SIG-M5 treated with dmso at 0.1 percent for 504 hours (cell line): ENCODE results near the gene MRGPRD.
"Not testable (repeated sequence)": the region's sequence is repeated elsewhere in the genome, so short reads cannot be mapped to it uniquely, and the experiment has no call there.

Experiments
- DNase-seq: peaks from one replicate; lab custom pipeline; 2025; ENCODE audit not compliant: unreplicated experiment; lab: John Stamatoyannopoulos, UW

Gene MRGPRD

GRCh38 chr11:68994161-68994893 lies 13.5 kb upstream of the MRGPRD start:
- no peak for DNase-seq

DNA sequence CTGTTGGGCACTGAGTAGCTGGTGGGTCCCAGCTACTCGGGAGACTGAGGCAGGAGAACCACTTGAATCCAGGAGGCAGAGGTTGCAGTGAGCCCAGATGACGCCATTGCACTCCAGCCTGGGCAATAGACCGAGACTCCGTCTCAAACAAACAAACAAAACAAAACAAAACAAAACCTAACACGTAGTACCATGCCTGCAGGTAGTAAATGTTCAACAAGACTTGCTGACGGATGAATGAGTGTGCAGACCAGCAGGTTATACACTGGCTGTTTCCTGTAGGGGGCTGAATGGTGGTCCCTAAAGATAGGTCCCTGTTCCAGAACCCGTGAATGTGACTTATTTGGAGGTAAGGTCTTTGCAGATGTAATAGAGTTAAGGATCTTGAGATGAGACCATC lies 12.8 kb upstream of the MRGPRD start:
- DNase-seq, result no peak

DNA sequence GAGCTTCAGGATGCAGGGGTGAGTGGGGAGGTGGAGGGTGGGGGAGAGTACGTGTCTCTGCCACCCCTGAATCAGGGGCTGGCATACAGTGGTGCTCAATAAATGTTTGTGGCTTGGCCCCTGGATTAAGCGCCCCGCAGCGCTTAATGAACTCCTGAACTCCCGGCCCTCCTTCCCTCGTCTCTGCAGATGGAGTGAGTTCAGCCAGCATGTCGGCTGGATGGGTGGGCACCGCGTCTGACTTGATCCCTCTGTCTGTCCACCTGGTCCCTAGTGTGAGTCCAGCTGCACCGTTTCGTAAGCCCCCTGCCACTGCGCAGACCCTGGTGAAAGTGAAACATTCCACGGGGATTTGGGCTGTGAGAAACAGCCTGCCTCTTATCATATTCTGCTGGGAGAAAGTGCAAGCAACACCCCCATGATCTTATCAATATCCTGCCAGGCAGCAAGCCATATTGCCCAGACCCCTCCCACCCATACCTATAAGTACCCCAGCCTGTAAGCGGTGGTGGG lies 12.0 kb upstream of the MRGPRD start:
- no peak for DNase-seq

DNA sequence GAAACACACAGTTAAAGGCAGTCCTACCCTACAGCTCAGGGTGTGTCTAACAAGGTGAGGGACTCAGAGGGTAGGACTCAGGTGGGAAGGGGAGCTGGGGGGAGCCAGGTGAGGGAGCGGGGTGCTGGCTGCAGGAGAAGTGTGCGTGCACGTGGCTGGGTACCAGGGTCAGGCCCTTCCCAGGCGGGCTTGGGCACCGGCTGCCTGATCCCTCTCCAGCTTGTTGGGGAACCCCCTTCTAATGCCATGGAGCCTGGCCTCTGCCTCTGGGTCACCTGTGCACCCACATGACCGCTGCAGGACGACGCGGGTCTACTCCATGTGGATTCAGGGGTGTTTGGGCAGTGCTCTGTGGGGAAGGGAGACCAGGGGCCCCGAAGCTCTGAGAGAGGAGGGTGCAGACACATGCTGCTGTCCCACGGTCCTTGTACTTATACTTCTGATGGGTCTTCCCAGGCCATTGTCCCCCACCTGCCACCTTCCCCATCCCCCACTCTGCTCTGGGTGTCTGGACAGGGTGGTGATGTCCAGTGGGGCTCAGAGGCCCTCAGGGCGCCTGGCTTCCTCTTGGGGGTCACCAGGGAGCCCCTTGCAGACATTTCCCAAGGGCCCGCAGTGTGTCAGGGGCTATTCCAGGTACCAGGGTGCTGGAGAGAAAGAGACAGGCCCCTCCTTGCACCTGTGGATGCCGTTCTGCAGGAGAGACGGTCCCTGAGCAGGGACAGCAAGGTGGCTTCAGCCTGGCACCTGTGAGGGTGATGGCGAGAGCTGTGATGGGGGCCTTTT lies 10.4 kb upstream of the MRGPRD start:
- DNase-seq, result no peak

GRCh38 chr11:68989936-68990606 lies 9.3 kb upstream of the MRGPRD start:
- no peak for DNase-seq

DNA sequence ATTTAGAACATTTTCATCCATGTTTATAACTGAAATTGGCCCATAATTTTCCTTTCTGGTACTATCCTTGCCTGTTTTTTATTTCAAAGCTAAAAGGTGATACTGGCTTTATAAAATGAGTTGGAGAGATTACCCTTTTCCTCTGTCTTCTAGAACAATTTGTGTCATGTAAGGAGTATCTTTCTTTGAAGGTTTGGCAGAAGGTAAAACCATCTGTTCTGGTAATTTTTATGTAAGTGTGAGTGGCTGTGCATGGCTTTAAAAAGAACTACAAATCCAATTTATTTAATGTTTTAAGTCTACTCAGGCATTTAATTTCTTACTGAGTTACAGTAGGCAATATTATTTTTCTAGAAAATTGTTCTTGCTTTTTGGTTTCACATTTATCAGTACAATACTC lies 7.7 kb upstream of the MRGPRD start:
- DNase-seq, result no peak

DNA sequence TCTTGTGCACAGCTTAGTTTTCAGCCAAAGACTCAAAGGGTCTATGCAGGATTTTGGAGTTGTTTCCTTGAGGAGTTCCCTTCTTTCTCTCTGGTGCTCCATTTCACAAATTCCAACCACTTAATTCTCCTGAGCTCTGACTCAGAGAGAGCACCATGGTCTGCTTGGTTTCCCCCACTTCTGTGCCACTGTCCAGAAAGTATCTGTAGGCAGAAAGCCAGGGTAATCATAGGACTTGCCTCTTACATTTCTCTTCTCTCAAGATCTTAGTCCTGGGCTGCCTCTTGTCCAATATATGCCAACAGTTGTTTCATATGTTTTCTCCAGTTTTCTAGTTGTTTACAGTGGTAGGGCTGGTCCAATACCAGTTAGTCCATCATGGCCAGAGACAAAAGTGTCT lies 6.4 kb upstream of the MRGPRD start:
- DNase-seq, result no peak

DNA sequence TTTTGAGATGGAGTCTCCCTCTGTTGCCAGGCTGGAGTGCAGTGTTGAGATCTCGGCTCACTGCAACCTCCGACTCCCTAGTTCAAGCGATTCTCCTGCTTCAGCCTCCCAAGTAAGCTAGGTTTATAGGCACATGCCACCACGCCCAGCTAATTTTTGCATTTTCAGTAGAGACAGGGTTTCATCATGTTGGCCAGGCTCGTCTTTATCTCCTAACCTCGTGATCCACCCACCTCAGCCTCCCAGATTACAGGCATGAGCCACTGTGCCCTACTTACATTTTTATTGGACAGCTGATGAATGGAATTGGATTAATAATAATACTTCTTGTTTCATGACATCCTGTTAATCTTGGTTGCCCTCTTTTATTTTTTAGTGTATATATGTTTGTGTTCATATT lies 3.0 kb upstream of the MRGPRD start:
- DNase-seq, result no peak

DNA sequence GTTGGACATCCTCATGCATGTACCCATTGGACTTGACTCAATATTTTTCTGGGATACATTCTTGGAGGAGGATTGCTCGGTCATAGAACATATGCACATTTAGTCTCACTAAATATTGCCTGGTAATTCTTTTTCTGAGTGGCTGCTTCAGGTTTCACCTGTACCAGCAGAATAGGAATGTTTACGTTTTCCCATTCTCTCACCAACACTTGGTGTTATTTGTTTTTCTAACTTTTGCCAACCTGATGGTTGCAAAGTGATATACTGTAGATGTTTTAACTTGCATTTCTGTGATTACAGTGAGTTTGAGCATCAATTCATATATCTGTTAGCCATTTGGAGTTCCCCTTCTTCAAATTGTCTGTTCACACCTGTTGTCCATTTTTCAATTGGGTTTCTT lies 1.3 kb upstream of the MRGPRD start:
- DNase-seq, result no peak

GRCh38 chr11:68979931-68980775 lies 633 bp downstream of the MRGPRD start:
- DNase-seq, result no peak

GRCh38 chr11:68978931-68979594 lies 1.7 kb downstream of the MRGPRD start:
- no peak for DNase-seq

DNA sequence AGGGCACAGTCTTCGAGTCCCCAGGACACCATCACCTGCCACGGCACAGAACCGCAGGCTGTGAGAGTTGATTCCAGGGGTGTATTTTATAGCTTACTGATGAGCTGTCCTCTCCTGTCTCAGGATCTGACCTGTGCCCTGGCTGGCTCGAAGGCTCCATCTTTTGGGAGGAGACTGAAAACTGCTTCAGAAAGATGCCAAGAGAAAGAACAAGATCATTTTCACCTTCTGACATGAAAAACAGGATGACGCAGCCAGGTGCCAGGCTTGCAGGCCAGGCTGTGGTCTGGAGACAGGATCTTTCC lies 2.2 kb downstream of the MRGPRD start:
- no peak for DNase-seq

DNA sequence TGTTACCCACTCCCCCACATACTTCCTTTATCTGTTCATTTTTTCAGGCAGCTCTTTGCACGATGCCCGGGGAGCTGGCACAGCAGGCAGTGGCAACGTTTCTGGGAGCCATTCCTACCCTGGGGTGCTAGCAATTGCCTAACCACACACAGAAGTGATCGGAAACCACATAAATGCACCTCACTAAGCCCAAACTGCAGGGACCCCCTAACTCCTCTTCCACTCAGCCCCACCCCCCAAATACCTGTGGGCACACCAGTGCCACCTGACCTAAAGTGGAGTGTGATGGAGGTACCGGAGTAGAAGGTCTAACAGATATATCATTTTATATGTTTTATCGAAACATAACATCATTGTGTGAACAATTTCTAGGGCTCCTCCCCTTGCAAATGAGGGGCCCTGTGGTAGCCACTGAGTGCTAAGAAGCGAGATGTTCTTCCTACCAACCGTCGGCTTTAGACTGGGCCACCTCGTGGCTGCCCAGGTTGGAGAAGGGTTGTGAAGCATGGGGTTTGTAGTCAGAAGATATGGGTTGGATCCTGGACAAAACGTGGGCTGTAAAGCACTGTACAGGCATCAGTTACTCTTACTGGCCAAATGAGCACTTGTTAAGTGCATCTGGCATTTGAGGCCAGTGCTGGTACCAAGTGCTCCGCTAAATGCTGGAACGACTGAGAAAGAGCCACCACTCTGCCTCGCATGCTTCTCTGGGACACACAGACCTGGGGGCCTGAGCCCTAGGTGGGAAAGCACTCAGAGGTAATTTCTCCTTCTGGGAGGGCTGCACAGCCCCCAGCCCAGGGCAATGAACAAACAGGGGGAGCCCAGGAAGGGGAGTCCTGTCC lies 2.8 kb downstream of the MRGPRD start:
- DNase-seq, result no peak

DNA sequence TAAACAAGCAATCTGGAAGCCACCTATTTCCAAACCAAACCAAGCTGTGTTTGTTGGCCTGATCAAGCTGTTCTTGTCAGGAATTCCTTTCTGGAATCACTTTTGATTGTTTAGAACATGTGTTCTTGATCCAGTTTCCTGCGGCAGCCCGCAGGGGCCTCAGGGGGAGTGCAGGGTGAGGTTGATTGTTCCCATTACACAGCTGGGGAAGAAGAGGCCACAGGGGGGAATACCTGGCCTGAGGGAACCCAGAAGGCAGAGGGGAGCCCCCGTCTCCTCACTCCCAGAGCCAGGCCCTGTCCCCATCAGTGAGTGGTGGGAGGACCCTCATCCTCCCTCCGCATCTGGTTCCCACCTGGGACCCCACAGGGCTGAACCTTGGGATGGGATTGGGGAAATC lies 4.2 kb downstream of the MRGPRD start:
- no peak for DNase-seq

DNA sequence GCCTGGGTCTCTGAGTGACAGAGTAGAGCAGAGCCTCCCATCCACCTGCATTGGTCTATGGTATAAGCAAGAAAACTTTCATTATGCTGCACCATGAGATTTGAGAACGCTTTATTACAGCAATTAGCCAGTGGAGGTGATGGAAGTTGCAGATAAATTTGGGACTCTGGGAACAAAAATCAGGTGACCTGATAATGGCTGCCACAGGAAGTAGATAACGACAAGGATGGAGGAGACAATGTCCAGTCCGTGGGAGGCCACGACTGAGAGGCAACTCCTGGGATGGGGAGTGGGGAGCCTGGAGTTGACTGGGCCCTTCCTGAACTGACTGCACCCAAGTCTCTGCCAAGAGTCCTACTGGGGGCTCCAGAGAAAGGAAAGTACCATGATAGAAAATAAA lies 4.7 kb downstream of the MRGPRD start:
- no peak for DNase-seq

DNA sequence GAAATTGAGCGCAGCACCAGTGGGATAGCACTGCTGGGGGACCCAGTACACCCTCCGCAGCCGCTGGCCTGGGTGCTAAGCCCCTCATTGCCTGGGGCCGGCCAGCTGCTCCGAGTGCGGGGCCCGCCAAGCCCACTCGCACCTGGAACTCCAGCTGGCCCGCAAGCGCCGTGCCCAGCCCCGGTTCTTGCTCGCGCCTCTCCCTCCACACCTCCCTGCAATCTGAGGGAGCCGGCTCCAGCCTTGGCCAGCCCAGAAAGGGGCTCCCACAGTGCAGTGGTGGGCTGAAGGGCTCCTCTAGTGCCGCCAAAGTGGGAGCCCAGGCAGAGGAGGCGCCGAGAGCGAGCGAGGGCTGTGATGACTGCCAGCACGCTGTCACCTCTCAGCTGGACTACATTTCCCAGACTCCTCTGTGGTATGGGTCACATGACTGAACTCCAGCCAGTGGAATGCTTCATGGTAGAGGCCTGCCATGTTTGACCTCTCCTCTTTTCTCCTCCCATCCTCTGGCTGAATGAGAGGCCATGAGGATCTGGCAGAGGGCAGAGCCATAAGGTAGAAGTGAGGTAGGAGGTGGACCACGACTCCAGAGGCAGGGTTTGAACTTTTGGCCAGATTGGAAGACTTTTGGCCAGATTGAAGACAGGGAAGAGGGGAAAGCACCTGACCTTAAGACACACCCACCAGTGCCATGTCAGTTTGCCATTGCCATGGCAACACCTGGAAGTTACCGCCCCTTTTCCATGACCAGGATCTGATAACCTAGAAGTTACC lies 6.2 kb downstream of the MRGPRD start:
- no peak for DNase-seq

DNA sequence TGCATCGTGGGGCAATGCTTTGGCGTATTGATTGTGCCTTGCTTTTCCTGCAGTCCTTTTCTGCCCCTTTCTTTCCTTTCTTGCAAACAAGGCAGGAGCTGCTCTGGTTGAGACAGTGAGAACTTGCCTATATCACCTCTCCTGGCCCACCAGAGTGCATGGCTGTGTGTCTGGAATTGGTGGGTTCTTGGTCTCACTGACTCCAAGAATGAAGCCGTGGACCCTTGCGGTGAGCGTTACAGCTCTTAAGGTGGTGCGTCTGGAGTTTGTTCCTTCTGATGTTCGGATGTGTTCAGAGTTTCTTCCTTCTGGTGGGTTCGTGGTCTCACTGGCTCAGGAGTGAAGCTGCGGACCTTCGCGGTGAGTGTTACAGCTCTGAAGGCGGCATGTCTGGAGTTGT lies 7.1 kb downstream of the MRGPRD start:
- not testable (repeated sequence) for DNase-seq

- no peak for DNase-seq
These were observed 7.6 kb downstream of the MRGPRD start for GRCh38 chr11:68973219-68973618.
